K562 (cell line): ENCODE data around the gene TFEC.

Experiments
- EZH2 ChIP-seq: IDR thresholded peaks from 2 replicates; pipeline ENCODE4 v1.6.1; 2012; ENCODE audit warnings: low read depth, mild to moderate bottlenecking, inconsistent platforms, low read length, borderline replicate concordance
- HDAC1 ChIP-seq, 2 experiments: fragments of 450-650 bp; IDR thresholded peaks; 2 replicates each; pipeline ENCODE4 v1.6.1; 2016 to 2017; ENCODE audit warnings: inconsistent platforms in 1 of 2, mild to moderate bottlenecking in 1 of 2, moderate library complexity in 1 of 2
- NFATC3 ChIP-seq: fragments of 450-650 bp; IDR thresholded peaks from 2 replicates; pipeline ENCODE4 v1.6.1; 2017; ENCODE audit warnings: mild to moderate bottlenecking
- POLR2A ChIP-seq: fragments of 450-650 bp; conservative IDR thresholded peaks from 2 replicates; pipeline ENCODE4 v1.6.1; 2016
- POLR2AphosphoS5 ChIP-seq: IDR thresholded peaks from 2 replicates; pipeline ENCODE4 v1.6.1; 2011; ENCODE audit warnings: mild to moderate bottlenecking, low read depth, low read length, moderate library complexity; ENCODE audit not compliant: control insufficient read depth, insufficient read depth
- RB1 ChIP-seq: fragments of 450-650 bp; IDR thresholded peaks from 2 replicates; pipeline ENCODE4 v1.6.1; 2017; ENCODE audit warnings: low read depth, mild to moderate bottlenecking
- SAFB2 ChIP-seq: fragments of 200-400 bp; formaldehyde crosslinking; IDR thresholded peaks from 2 replicates; pipeline ENCODE4 v1.6.1; 2018; ENCODE audit warnings: borderline replicate concordance, low read length, low read depth, moderate library complexity; ENCODE audit not compliant: severe bottlenecking
- TSC22D4 ChIP-seq: fragments of 450-650 bp; IDR thresholded peaks from 2 replicates; pipeline ENCODE4 v1.6.1; 2016; ENCODE audit warnings: missing genetic modification characterization, missing biosample characterization, control low read depth
- TF ChIP-seq, protein P1 (sequence below): fragments of 450-650 bp; IDR thresholded peaks from 2 replicates; pipeline ENCODE4 v1.6.1; 2016; ENCODE audit warnings: missing biosample characterization, missing genetic modification characterization
- TF ChIP-seq, protein P2 (sequence below): fragments of 250-450 bp; sonication (Bioruptor Pico); IDR thresholded peaks from 2 replicates; pipeline ENCODE4 v1.8.0; 2021; ENCODE audit warnings: moderate library complexity, mild to moderate bottlenecking, inconsistent platforms
- TF ChIP-seq, protein P3 (sequence below): sonication (generic); formaldehyde crosslinking; IDR thresholded peaks from 2 replicates; pipeline ENCODE4 v1.8.0; 2023; ENCODE audit warnings: missing genetic modification reagents, mild to moderate bottlenecking, borderline replicate concordance
- TF ChIP-seq, protein P4 (sequence below): IDR thresholded peaks from 2 replicates; pipeline ENCODE4 v1.6.1; 2012; ENCODE audit warnings: low read depth, low read length, improper control_type of control experiment, borderline replicate concordance
- TF ChIP-seq, protein P5 (sequence below): sonication (generic); formaldehyde crosslinking; IDR thresholded peaks from 2 replicates; pipeline ENCODE4 v1.4.0; 2020; ENCODE audit warnings: mild to moderate bottlenecking, missing genetic modification reagents

DNA sequence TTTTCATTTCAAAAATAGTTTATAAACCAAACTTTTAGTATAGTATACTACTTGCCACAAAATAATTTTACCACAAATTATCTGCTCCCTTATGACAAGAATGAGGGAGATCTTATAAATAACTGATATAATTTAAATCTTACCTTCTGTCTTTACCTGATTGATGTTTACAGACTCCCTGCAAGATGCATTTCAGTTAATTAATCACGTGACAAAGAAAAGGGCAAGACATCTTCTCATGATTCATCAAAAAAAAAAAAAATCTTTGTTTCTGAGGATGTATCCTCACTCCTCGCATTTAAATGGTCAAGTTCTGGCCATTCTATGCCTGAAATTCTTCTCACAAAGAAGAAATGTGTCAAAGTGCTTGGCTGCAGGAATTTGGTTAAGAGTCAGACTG lies 2.3 kb upstream of the TFEC start:
- TF ChIP-seq, protein P1, sequence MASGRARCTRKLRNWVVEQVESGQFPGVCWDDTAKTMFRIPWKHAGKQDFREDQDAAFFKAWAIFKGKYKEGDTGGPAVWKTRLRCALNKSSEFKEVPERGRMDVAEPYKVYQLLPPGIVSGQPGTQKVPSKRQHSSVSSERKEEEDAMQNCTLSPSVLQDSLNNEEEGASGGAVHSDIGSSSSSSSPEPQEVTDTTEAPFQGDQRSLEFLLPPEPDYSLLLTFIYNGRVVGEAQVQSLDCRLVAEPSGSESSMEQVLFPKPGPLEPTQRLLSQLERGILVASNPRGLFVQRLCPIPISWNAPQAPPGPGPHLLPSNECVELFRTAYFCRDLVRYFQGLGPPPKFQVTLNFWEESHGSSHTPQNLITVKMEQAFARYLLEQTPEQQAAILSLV (tag): no peak
- TF ChIP-seq, protein P2, sequence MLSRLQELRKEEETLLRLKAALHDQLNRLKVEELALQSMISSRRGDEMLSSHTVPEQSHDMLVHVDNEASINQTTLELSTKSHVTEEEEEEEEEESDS (CRISPR knock-in tag): no peak
- no peak for TF ChIP-seq POLR2A
- TF ChIP-seq, protein P3, sequence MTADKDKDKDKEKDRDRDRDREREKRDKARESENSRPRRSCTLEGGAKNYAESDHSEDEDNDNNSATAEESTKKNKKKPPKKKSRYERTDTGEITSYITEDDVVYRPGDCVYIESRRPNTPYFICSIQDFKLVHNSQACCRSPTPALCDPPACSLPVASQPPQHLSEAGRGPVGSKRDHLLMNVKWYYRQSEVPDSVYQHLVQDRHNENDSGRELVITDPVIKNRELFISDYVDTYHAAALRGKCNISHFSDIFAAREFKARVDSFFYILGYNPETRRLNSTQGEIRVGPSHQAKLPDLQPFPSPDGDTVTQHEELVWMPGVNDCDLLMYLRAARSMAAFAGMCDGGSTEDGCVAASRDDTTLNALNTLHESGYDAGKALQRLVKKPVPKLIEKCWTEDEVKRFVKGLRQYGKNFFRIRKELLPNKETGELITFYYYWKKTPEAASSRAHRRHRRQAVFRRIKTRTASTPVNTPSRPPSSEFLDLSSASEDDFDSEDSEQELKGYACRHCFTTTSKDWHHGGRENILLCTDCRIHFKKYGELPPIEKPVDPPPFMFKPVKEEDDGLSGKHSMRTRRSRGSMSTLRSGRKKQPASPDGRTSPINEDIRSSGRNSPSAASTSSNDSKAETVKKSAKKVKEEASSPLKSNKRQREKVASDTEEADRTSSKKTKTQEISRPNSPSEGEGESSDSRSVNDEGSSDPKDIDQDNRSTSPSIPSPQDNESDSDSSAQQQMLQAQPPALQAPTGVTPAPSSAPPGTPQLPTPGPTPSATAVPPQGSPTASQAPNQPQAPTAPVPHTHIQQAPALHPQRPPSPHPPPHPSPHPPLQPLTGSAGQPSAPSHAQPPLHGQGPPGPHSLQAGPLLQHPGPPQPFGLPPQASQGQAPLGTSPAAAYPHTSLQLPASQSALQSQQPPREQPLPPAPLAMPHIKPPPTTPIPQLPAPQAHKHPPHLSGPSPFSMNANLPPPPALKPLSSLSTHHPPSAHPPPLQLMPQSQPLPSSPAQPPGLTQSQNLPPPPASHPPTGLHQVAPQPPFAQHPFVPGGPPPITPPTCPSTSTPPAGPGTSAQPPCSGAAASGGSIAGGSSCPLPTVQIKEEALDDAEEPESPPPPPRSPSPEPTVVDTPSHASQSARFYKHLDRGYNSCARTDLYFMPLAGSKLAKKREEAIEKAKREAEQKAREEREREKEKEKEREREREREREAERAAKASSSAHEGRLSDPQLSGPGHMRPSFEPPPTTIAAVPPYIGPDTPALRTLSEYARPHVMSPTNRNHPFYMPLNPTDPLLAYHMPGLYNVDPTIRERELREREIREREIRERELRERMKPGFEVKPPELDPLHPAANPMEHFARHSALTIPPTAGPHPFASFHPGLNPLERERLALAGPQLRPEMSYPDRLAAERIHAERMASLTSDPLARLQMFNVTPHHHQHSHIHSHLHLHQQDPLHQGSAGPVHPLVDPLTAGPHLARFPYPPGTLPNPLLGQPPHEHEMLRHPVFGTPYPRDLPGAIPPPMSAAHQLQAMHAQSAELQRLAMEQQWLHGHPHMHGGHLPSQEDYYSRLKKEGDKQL (CRISPR knock-in tag): no peak
- TF ChIP-seq RB1: no peak
- TF ChIP-seq, protein P4, sequence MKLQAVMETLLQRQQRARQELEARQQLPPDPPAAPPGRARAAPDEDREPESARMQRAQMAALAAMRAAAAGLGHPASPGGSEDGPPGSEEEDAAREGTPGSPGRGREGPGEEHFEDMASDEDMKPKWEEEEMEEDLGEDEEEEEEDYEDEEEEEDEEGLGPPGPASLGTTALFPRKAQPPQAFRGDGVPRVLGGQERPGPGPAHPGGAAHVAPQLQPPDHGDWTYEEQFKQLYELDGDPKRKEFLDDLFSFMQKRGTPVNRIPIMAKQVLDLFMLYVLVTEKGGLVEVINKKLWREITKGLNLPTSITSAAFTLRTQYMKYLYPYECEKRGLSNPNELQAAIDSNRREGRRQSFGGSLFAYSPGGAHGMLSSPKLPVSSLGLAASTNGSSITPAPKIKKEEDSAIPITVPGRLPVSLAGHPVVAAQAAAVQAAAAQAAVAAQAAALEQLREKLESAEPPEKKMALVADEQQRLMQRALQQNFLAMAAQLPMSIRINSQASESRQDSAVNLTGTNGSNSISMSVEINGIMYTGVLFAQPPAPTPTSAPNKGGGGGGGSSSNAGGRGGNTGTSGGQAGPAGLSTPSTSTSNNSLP: no peak
- TF ChIP-seq TSC22D4: no peak
- no peak for TF ChIP-seq HDAC1 (IDR thresholded peaks at IDR 0.05)
- TF ChIP-seq EZH2: no peak
- no peak for TF ChIP-seq SAFB2
- no peak for TF ChIP-seq NFATC3
- TF ChIP-seq, protein P5, sequence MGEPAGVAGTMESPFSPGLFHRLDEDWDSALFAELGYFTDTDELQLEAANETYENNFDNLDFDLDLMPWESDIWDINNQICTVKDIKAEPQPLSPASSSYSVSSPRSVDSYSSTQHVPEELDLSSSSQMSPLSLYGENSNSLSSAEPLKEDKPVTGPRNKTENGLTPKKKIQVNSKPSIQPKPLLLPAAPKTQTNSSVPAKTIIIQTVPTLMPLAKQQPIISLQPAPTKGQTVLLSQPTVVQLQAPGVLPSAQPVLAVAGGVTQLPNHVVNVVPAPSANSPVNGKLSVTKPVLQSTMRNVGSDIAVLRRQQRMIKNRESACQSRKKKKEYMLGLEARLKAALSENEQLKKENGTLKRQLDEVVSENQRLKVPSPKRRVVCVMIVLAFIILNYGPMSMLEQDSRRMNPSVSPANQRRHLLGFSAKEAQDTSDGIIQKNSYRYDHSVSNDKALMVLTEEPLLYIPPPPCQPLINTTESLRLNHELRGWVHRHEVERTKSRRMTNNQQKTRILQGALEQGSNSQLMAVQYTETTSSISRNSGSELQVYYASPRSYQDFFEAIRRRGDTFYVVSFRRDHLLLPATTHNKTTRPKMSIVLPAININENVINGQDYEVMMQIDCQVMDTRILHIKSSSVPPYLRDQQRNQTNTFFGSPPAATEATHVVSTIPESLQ (CRISPR knock-in tag): no peak
- TF ChIP-seq POLR2AphosphoS5: no peak
